ENCODE measurements around the gene DGKQ. TPM values are rescaled to one million over a fixed set of nuclear protein-coding genes. Genes with fewer than 3 reads are reported as not detected.

DGKQ gene
- total and polyA plus RNA-seq, 2 of the 8 experiments (the other 6 are each of a cell fraction or from before 2014, with no cell fraction given), result 7.3 to 9.7 TPM

- CTCF ChIA-PET (ENCODE audit: partially characterized antibody), result interaction anchor here (1.0 kb wide), 1 partner anchor 47 kb away, joined by 3 read pairs; no protein-coding TSS in a partner anchor
- 11% methylated on average over 32 of the region's 36 CpGs; no CpG with 5 or more reads in 1 of the 2 experiments for WGBS, 2 experiments (ENCODE audit: extremely low coverage in 1 of 2, insufficient coverage in 1 of 2, insufficient read length in 1 of 2, insufficient replicate concordance in 2 of 2, low coverage in 1 of 2, low lambda C conversion rate in 2 of 2, missing lambda C conversion rate in 1 of 2)
Measured at GRCh38 chr4:1008840-1009541, 35.6 kb upstream of the DGKQ start.

More at GRCh38 chr4:1008840-1009541, 35.6 kb upstream of the DGKQ start:
- Histone ChIP-seq H3K27me3 (replicated peaks in 1 of 4; ENCODE audit: control insufficient read depth in 3 of 4, extremely low read depth in 1 of 4, insufficient read depth in 3 of 4, low read length in 3 of 4) (peaks cover 27 to 68% (median 61%) of the 10 kb centered on the region in 4 experiments), H2AFZ (ENCODE audit: low read length) (peak overlapping the region; percentile 63; the same call in 1 of the 2 replicates), H4K8ac (ENCODE audit: extremely low read depth, insufficient read depth, low read length) (no peak overlapping the region), H3K4me1 (replicated peaks in 1 of 4; ENCODE audit: control insufficient read depth in 3 of 4, insufficient read depth in 4 of 4, low read length in 3 of 4) (peaks cover 0 to 14% (median 10%) of the 10 kb centered on the region in 4 experiments; a peak in 6 of 7 replicates), H3K9ac (replicated peaks in 1 of 4; ENCODE audit: extremely low read depth in 1 of 4, low read depth in 3 of 4, low read length in 3 of 4) (no peak overlapping the region), H2BK15ac (ENCODE audit: low read length) (no peak overlapping the region), H4K91ac (replicated peaks; ENCODE audit: insufficient read length, low read length) (no peak overlapping the region), H3K18ac (ENCODE audit: extremely low read depth, low read length) (no peak overlapping the region; the same call in 1 of the 2 replicates), H3K27ac (ENCODE audit: low read depth, low read length) (no peak overlapping the region), H3K79me2 (ENCODE audit: control insufficient read depth in 1 of 2, insufficient read depth in 2 of 2, low read length in 2 of 2) (no peaks in the 10 kb centered on the region), H3K4me3 (ENCODE audit: extremely low read depth in 1 of 4, insufficient read depth in 2 of 4, low read depth in 3 of 4, low read length in 4 of 4) (peak overlapping the region; percentile 38 to 68 (median 44)), H4K5ac (ENCODE audit: insufficient read length, low read depth, low read length) (no peak overlapping the region), H2AK5ac (ENCODE audit: low read depth, low read length) (no peak overlapping the region), H4K20me1 (replicated peaks in 1 of 2; ENCODE audit: control insufficient read depth in 1 of 2, insufficient read depth in 2 of 2, low read length in 2 of 2) (peaks cover 3 to 17% of the 10 kb centered on the region in 2 experiments), H2BK120ac (replicated peaks; ENCODE audit: low read depth, low read length) (no peak overlapping the region), H3K9me3 (ENCODE audit: insufficient read depth in 2 of 2, low read depth in 1 of 2, low read length in 1 of 2) (no peaks in the 10 kb centered on the region), H3K4ac (replicated peaks; ENCODE audit: insufficient read length, low read depth, low read length) (no peak overlapping the region), H3K79me1 (ENCODE audit: low read depth, low read length) (no peaks in the 10 kb centered on the region), H3K56ac (replicated peaks; ENCODE audit: insufficient read length, low read depth, low read length) (no peak overlapping the region), H2BK20ac (ENCODE audit: low read length) (no peak overlapping the region), H3K14ac (ENCODE audit: insufficient read length) (no peak overlapping the region), H2BK12ac (ENCODE audit: low read depth, low read length) (no peak overlapping the region), H3K23me2 (ENCODE audit: low read depth, low read length) (peaks cover 18% of the 10 kb centered on the region; the same call in 1 of the 2 replicates), H3K4me2 (ENCODE audit: insufficient read depth in 1 of 2, low read depth in 2 of 2, low read length in 2 of 2) (peak overlapping the region; percentile 94 to 99), H3K23ac (ENCODE audit: insufficient read length) (no peak overlapping the region), H3K36me3 (ENCODE audit: control insufficient read depth in 2 of 4, insufficient read depth in 4 of 4, low read length in 3 of 4) (no peaks in the 10 kb centered on the region), H2BK5ac (ENCODE audit: low read depth, low read length) (no peak overlapping the region)
- DNase-seq (ENCODE audit: low read depth in 1 of 2, low spot score in 2 of 2) (no peak), FAIRE-seq (no peak)
- POLR2A ChIA-PET (ENCODE audit: partially characterized antibody), result no interaction called here
- TF ChIP-seq MAX (IDR thresholded peaks at IDR 0.05) (peak; percentile 18; the same call in 1 of the 2 replicates), JUN (IDR thresholded peaks at IDR 0.05; ENCODE audit: low read depth, low read length) (no peak), SIN3A (conservative IDR thresholded peaks at IDR 0.05 in 1 of 2, IDR thresholded peaks at IDR 0.05 in 1 of 2; ENCODE audit: low read depth in 1 of 2, low read length in 2 of 2) (0 out of 4 replicates have a peak, but pooled peaks of 1 of the 2 experiments have one; percentile 23), RAD21 (IDR thresholded peaks at IDR 0.05 in 1 of 2, conservative IDR thresholded peaks at IDR 0.05 in 1 of 2; ENCODE audit: low read depth in 2 of 2, low read length in 2 of 2) (no peak), KDM4A (IDR thresholded peaks at IDR 0.05; ENCODE audit: low read depth, low read length, severe bottlenecking) (peak; percentile 62), RXRA (IDR thresholded peaks at IDR 0.05; ENCODE audit: insufficient read depth, low read depth, low read length) (no peak), RBBP5 (IDR thresholded peaks at IDR 0.05; ENCODE audit: borderline replicate concordance, low read depth, low read length) (no peak), E2F6 (IDR thresholded peaks at IDR 0.05) (0 out of 2 replicates have a peak, but pooled peaks have one; percentile 10), CBX8 (IDR thresholded peaks at IDR 0.05; ENCODE audit: borderline replicate concordance, low read depth, low read length) (no peak)

Data from H1 (cell line).